Activated T-cell treated with anti-CD3 and anti-CD28 coated beads, Interleukin-2, amount 50 U/mL, for 48 hours (primary cell): ENCODE data around the gene RALGPS2.
"Not testable (repeated sequence)": the region's sequence is repeated elsewhere in the genome, so short reads cannot be mapped to it uniquely, and the experiment has no call there.

Experiments used
- DNase-seq, 2 experiments: peaks; one replicate each; pipeline ENCODE4 v3.0.0-alpha.2; 2020

RALGPS2 gene

DNA sequence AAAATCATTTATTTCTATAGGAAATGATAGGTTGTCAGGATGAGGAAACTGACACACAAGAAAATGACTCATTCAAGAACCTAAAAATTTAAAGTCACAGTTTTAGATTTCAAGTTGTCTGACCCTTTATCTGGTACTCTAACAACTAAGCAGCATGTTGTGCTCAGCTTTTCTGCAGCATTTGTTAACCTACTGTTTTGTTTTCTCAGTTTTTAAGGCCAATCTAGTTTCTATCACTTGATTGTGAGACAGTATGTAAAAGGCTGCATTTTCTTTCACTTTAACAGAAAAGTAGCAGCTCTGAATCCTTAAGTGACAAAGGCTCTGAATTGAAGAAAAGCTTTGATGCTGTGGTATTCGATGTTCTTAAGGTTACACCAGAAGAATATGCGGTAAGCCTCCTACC, 59.1 kb downstream of the RALGPS2 start:
- no peak for DNase-seq

- DNase-seq: no peak
Observed at GRCh38 chr1:178792394-178792793, 67.3 kb downstream of the RALGPS2 start.

DNA sequence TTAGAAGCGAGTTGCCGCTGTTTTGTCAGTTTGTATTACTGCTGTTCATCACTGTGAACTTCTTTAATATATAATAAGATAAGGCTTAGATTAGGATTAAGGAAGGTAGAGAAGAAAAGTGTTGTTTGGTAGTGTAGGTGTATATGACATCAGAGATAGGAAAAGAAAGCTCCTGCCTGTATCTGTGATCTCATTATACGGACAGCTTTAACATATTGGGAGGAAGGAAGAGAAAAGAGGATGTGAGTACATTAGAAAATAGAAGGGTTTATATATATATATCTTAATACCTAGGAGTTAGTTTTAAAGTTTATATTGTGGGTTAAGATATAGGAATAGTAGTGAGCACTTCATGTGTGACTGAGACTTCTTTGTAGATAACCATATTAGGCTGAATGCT, 71.0 kb downstream of the RALGPS2 start:
- no peak for DNase-seq

- no peak for DNase-seq
Observed at GRCh38 chr1:178797590-178797989, 72.5 kb downstream of the RALGPS2 start.

DNA sequence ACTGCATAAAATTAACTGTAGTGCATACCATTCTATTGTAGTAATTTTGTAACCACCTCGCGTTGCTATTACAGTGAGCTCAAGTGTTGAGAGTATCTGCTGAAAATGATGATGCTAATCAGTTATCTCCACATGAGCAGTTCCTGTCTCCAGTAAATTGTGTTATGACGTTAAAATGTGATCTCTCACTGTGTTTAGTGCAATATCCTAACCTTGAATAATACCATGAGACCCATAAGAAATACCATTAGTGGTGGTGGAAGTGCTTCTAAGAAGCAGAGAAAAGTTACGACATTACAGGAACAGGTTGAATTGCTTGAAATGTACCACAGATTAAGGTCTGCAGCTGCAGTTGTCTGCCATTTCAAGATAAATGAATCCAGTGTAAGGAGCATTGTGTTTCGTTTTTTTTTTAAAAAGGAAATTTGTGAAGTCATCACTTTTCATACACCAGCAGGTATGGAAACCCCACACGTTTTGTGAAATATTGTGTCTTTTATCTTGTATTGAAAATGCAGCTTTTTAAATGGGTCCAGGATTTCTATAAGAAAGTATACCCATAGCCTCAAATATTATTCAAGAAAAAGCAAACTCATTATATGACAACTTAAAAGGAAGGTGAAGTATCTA, 73.3 kb downstream of the RALGPS2 start:
- no peak for DNase-seq

- DNase-seq: no peak
Observed at GRCh38 chr1:178802873-178803272, 77.8 kb downstream of the RALGPS2 start.

DNA sequence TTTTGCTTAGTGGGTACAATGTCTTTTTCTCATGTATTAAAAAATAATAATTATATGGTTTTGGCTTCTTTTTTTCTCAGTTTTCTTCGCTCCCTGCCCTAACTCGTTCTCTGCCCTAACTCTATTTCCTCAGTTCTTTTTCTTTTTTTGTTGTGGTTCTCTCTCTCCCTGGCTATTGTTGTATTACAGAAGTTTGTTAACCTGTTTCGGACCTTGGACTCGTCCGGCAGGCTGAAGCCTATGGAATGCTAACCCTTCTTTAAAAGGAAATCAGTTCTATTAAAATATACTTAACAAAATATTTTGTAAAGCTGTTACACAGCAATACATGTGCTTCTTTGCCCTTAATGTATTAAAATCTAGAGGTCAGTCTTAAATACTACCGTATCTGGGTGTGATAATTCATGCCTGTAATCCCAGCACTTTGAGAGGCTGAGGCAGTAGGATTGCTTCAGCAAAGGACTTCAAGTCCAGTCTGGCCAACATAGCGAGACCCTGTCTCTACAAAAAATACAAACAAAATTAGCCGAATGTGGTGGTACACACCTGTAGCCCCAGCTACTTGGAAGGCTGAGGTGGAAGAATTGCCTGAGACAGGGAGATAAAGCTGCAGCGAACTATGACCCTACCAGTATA, 81.7 kb downstream of the RALGPS2 start:
- DNase-seq: no peak

- no peak for DNase-seq
Observed at GRCh38 chr1:178808529-178808928, 83.5 kb downstream of the RALGPS2 start.

DNA sequence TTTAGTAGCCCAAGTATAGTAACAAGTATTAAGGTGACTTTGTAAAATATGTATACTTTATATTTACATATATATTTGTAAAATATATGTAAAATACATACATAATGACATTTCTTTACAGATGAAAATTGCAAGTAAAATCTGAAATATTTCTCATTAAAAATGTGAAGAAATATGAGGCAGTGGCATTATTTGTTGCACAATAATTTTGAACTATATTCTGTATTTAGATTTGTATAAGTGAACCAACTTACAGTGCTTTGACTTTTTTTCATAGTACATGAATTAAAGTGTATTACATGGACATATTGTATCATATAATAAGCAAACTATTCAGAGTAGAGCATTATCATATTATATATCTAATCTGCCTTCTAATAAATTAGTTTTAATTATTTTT, 85.5 kb downstream of the RALGPS2 start:
- DNase-seq: no peak

GRCh38 chr1:178818416-178818815, 93.4 kb downstream of the RALGPS2 start:
- DNase-seq: no peak

GRCh38 chr1:178819123-178819522, 94.1 kb downstream of the RALGPS2 start:
- no peak for DNase-seq

DNA sequence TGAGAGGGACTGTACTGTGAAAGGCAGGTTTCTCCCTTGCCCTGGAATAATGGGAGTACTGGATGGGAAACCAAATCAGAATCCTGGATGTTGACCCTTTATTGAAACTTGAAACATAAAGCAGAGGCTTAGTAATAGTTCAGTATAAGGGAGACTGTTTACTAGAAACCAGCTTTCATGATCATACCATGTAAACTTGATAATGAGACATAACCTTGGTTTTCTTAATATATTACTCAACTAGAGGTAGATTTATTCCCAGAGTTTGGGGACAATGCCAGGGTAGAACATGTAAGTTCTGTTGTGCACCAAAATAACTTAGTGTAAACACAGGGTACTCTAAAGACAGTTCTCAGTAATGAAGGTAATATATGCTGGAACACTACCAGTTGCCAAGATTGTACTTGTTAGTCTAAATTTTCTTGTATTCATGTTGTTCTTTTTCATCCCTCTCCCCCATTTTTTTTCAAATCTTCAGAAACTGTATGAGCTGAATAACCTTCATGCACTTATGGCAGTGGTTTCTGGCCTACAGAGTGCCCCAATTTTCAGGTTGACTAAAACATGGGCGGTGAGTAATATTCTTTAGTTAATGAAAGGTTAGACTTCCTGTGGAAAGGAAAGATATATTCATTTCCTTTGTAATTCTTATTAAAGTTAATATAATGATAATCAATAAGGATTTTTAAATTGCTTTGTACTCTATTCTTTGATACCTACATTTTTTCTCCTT, 96.3 kb downstream of the RALGPS2 start:
- DNase-seq: no peak

DNA sequence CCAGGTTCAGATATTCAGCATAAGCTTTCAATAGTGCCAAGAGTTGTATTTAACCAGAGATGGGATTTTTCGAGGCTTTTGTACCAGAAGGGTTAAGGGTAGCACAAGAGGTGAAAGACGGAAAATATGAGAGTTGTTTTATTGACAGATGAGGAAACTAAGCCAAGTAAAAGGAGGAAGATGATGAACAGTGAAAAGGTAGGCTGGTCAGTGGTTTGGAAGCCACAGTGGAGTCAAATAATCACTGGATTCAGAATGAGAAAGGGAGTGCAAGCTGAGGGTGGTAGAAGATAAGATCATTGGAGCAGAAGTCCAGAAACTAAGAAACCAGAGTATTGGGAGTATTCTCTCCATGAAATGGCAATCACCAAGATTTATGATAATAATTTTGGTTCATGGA, 100.1 kb downstream of the RALGPS2 start:
- no peak for DNase-seq

DNA sequence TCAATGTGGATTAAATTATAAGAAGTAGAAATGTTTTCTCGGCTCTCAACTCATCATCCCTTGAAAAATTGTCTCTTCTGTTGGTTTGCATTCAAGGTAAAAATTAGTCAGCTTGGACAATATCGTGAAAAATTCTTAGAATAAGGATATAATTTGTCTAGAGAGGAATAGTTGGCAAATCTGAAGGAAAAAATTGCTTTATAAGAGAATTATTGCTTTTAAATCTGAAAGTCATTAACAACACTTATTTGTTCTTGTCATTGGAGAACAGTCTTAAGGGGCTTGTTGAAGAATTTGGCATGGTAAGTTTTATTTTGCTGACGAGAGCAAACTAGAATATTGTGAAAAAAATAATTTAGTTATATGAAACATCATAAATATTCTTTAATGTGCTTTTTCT, 119.4 kb downstream of the RALGPS2 start:
- no peak for DNase-seq

- DNase-seq: no peak
Observed at GRCh38 chr1:178846306-178846705, 121.3 kb downstream of the RALGPS2 start.

- no peak for DNase-seq
Observed at GRCh38 chr1:178847396-178847849, 122.4 kb downstream of the RALGPS2 start.

DNA sequence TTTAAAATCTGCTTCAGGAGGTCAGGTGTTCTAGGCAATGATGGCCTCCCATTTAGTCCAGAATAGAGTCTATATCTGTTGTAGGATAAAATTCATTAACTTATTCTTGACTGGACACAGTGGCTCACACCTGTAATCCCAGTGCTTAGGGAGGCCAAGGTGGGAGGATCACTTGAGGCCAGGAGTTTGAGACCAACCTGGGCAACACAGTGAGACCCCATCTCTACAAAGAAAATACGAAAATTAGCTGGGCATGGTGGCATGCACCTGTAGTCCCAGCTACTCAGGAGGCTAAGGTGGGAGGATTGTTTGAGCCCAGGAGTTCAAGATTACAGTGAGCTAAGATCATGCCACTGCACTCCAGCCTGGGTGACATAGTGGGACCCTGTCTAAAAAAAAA, 122.9 kb downstream of the RALGPS2 start:
- not testable (repeated sequence) for DNase-seq

DNA sequence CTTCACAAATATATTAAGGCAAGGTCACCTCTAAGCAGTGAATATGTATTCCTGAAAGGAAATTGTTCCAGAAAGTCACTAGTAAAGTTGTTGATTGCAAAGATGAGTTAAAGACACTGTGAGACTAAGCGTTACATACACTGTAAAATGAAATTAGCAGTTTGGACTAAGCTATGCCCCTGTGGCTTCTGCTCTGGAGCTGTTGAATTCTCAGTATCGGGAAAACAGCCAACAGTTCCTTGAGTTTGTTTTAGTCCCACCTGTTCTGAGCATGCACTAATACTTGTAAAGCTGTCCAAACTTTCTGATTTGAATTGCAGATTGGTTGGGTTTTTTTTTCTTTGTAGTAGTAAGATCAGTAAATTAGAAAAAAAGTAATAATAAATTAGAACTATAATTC, 124.9 kb downstream of the RALGPS2 start:
- no peak for DNase-seq

DNA sequence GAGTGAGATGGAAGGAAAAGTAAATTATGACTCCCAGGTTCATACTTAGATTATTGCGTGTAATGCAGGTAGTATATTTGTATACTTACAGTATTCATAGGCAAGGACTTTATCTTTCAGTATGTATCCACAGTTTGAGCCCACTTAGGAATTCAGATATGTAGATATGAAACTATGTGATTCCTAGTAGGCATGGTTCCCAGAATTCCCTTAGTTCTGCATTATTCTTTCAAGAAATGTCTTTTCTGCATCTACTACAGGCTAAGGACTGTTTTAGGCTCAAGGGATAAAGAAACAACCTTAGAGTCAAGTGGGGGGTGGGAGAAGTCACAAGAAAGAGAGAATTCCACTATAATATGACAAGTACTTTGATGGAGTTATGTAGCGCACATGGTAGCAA, 132.1 kb downstream of the RALGPS2 start:
- DNase-seq: no peak

DNA sequence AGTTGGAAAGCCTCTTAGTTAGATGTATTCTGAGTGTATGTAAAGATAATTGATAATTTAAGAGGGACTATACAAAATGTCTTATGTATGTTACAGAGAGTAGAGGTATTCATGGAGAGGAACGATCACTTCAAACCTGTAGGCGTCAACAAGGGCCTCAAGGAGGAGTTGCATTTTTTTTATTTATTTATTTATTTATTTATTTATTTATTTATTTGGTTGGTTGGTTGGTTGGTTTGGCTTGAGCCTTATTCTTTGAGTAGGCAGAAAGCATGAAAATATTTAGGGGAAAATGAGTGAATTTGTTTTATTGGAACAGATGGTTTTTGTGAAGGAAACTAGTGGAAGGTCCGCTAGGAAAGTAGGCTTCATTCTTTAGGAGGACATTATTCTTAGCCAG, 137.4 kb downstream of the RALGPS2 start:
- no peak for DNase-seq

DNA sequence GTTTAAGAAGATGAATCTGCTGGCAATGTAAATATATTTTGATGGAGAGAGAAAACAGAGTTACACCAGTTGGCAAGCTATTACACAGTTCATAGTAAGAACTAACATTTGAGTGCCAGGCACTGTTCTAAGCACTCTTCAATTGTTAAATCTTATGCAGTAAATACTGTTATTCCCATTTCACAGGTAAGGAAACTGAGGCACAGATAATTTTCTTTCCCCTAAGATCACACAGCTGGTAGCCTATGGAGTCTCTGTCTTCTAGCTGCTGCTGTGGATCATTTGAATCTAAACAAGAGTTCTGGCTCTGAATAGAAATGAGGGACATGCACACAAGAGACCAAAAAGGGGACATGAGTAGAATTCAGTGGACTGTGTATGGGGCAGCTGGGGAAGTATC, 137.8 kb downstream of the RALGPS2 start:
- DNase-seq: no peak

DNA sequence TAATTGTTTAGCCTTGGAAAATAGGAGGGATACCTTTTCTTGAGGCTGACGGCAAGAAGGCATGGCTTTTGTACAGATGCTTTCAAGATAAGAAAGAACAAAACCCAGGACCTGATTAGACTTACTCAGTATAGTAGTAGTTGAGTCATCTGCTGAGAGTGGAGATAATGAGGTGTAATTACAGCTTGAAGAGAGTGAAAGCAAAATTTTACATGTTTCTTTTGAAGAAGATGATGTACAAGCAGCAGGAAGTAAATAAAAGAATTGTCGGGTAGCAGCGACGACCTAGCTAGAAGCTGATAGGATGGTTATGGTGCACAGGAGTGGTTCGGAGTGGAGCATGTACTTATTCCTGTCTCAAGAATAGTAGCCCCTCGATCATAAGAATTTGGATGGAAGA, 139.3 kb downstream of the RALGPS2 start:
- DNase-seq: no peak

- DNase-seq: no peak
Observed at GRCh38 chr1:178867670-178868069, 142.6 kb downstream of the RALGPS2 start.

DNA sequence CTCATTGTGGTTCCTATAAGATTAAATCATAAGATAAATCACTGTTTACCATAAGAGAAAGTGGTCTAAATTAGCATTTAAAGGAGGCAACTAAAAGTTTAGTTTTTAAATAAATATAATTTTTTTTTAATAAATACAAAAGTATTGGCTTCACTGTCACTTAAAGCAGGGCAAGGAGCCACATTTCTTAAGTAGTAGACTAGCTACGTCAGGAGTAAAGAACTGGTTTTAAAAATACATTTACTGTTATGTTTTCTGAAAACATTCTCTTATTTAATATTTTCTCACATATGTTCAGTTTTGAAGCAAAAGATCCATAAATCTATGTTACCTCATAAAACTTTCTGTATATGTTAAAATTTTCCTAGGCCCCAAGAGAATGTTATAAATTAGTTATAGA, 143.7 kb downstream of the RALGPS2 start:
- no peak for DNase-seq
